ENCODE data around the gene FXYD5.
A peak's percentile ranks its signal among the peaks of the same experiment; 100 is the strongest.

The FXYD5 gene

GRCh38 chr19:35211545-35212230 is 57.2 kb downstream of the FXYD5 start:
- peak; percentile 57 to 74 for DNase-seq (ENCODE audit: low read depth in 1 of 2, low spot score in 1 of 2)

- no peak for DNase-seq (ENCODE audit: low read depth in 1 of 2, low spot score in 1 of 2)
Observed at GRCh38 chr19:35212241-35212640, 57.7 kb downstream of the FXYD5 start.

GRCh38 chr19:35213663-35214632 is 59.4 kb downstream of the FXYD5 start:
- peak; percentile 38 to 62 for DNase-seq (ENCODE audit: low read depth in 1 of 2, low spot score in 1 of 2)

- no peak for DNase-seq (ENCODE audit: low read depth in 1 of 2, low spot score in 1 of 2)
Observed at GRCh38 chr19:35214766-35215422, 60.4 kb downstream of the FXYD5 start.

- DNase-seq (ENCODE audit: low read depth in 1 of 2, low spot score in 1 of 2) = no peak
Observed at GRCh38 chr19:35216016-35216832, 61.7 kb downstream of the FXYD5 start.

- peak in 1 of 2 donors; percentile 24 for DNase-seq (ENCODE audit: low read depth in 1 of 2, low spot score in 1 of 2)
Observed at GRCh38 chr19:35216833-35217648, 62.5 kb downstream of the FXYD5 start.

GRCh38 chr19:35217649-35217990 is 63.1 kb downstream of the FXYD5 start:
- no peak for DNase-seq (ENCODE audit: low read depth in 1 of 2, low spot score in 1 of 2)

- DNase-seq (ENCODE audit: low read depth in 1 of 2, low spot score in 1 of 2) = no peak
Observed at GRCh38 chr19:35219008-35219407, 64.5 kb downstream of the FXYD5 start.

Data from activated T-helper 1 cell treated with anti-CD3 and anti-CD28 coated beads, Interleukin-2, amount 50 U/mL, for 16 hours (primary cell).